GM12878 (cell line): ENCODE measurements around the gene VMP1. TPM values are rescaled to one million over a fixed set of nuclear protein-coding genes. Genes with fewer than 3 reads are reported as not detected.

Experiments used
- ATAC-seq: fragments of 200-7000 bp; cut with Tn5 transposase; 3 replicates; pipeline ENCODE4 v1.9.1; 2020; ENCODE audit warnings: mild to moderate bottlenecking, moderate library complexity
- BruUV-seq: library from RNA; stranded (reverse); fragments of 400-500 nt; replicated peaks from 2 replicates; lab custom pipeline; 2021; lab: Mats Ljungman, UMichigan
- CTCF ChIA-PET: fragments of 300-600 bp; sonication (Branson Sonifier 250); formaldehyde crosslinking; extraction: SDS; loops from one replicate; lab custom pipeline; 2021; ENCODE audit warnings: inconsistent platforms; lab: Yijun Ruan, JAX
- POLR2A ChIA-PET: fragments of 350-600 bp; formaldehyde crosslinking; extraction: SDS; loops from one replicate; lab custom pipeline; 2021; ENCODE audit warnings: inconsistent platforms; lab: Charles Lee
- RAD21 ChIA-PET: fragments of 300-600 bp; sonication (Branson Sonifier 250); formaldehyde crosslinking; loops from one replicate; lab custom pipeline; 2023; ENCODE audit warnings: antibody characterized with exemption; ENCODE audit not compliant: unreplicated experiment; lab: Charles Lee
- SMC1A ChIA-PET: fragments of 300-600 bp; sonication (Branson Sonifier 250); formaldehyde crosslinking; loops from one replicate; lab custom pipeline; 2023; ENCODE audit not compliant: unreplicated experiment, uncharacterized antibody; lab: Charles Lee
- DNase-seq: peaks from one replicate; pipeline ENCODE4 v3.0.0-alpha.2; 2011; ENCODE audit warnings: low read depth, low spot score
- FAIRE-seq: peaks from 3 replicates; lab custom pipeline; 2011; peaks lifted over from hg19 to GRCh38; lab: Jason Lieb, UNC
- H2AFZ ChIP-seq: 2 replicates; pipeline ENCODE4 v1.6.0; 2011; ENCODE audit warnings: low read depth, low read length, control low read depth; ENCODE audit not compliant: control insufficient read depth
- H3K27ac ChIP-seq: 2 replicates; pipeline ENCODE4 v1.5.1; 2011; ENCODE audit warnings: control low read depth; ENCODE audit not compliant: control insufficient read depth, insufficient read depth
- H3K27me3 ChIP-seq, 2 experiments: replicated peaks in 1 of 2; 2 replicates each; pipeline versions ENCODE4 v1.6.0 to v1.6.1; 2011; ENCODE audit warnings: low read length in 1 of 2; ENCODE audit not compliant: control insufficient read depth in 2 of 2, insufficient read depth in 2 of 2
- H3K36me3 ChIP-seq, 2 experiments: 2 replicates each; pipeline ENCODE4 v1.5.1; 2011; ENCODE audit warnings: low read length in 1 of 2; ENCODE audit not compliant: control insufficient read depth in 2 of 2, insufficient read depth in 2 of 2
- H3K4me1 ChIP-seq: 2 replicates; pipeline ENCODE4 v1.6.1; 2011; ENCODE audit warnings: mild to moderate bottlenecking, low read length, moderate library complexity, mixed read lengths; ENCODE audit not compliant: control insufficient read depth, insufficient read depth
- H3K4me2 ChIP-seq: 2 replicates; pipeline ENCODE4 v1.6.0; 2011; ENCODE audit warnings: control low read depth; ENCODE audit not compliant: control insufficient read depth, insufficient read depth
- H3K4me3 ChIP-seq: fragments of 200-600 bp; sonication (generic); 2 replicates; pipeline ENCODE4 v1.5.1; 2016
- H3K79me2 ChIP-seq: 2 replicates; pipeline ENCODE4 v1.6.0; 2011; ENCODE audit warnings: low read length; ENCODE audit not compliant: control insufficient read depth, insufficient read depth
- H3K9ac ChIP-seq: 2 replicates; pipeline ENCODE4 v1.8.0; 2011; ENCODE audit warnings: low read length, control low read depth, mixed read lengths; ENCODE audit not compliant: control insufficient read depth, insufficient read depth
- H3K9me3 ChIP-seq: replicated peaks from 3 replicates; pipeline ENCODE4 v1.5.1; 2011; ENCODE audit warnings: mild to moderate bottlenecking, low read length; ENCODE audit not compliant: control insufficient read depth, insufficient read depth
- H4K20me1 ChIP-seq: 2 replicates; pipeline ENCODE4 v1.6.0; 2011; ENCODE audit not compliant: control insufficient read depth, insufficient read depth
- CHD1 ChIP-seq: IDR thresholded peaks from 2 replicates; pipeline ENCODE4 v1.6.1; 2012; ENCODE audit warnings: low read depth, low read length, improper control_type of control experiment
- E2F4 ChIP-seq: IDR thresholded peaks from 2 replicates; pipeline ENCODE4 v1.6.1; 2012; ENCODE audit warnings: low read depth, low read length, improper control_type of control experiment
- ETV6 ChIP-seq, 2 experiments: fragments of 450-650 bp in 1 of 2; IDR thresholded peaks in 1 of 2; conservative IDR thresholded peaks in 1 of 2; 2 replicates each; pipeline ENCODE4 v1.6.1; 2014; ENCODE audit warnings: antibody characterized with exemption in 1 of 2, borderline replicate concordance in 1 of 2, low read depth in 1 of 2, mild to moderate bottlenecking in 1 of 2, moderate library complexity in 1 of 2
- EZH2 ChIP-seq: IDR thresholded peaks from 2 replicates; pipeline ENCODE4 v1.6.1; 2012; ENCODE audit warnings: low read depth, mild to moderate bottlenecking, control low read depth, inconsistent platforms, low read length, borderline replicate concordance; ENCODE audit not compliant: control insufficient read depth
- MEF2A ChIP-seq: IDR thresholded peaks from 2 replicates; pipeline ENCODE4 v1.6.1; 2011; ENCODE audit warnings: low read depth, mild to moderate bottlenecking, low read length, moderate library complexity; ENCODE audit not compliant: insufficient read depth
- MTA2 ChIP-seq: fragments of 450-650 bp; IDR thresholded peaks from 2 replicates; pipeline ENCODE4 v1.6.1; 2016; ENCODE audit warnings: low read depth, mild to moderate bottlenecking, moderate library complexity
- PML ChIP-seq: IDR thresholded peaks from 2 replicates; pipeline ENCODE4 v1.6.1; 2012; ENCODE audit warnings: low read length, inconsistent platforms
- POLR2A ChIP-seq: IDR thresholded peaks from 2 replicates; pipeline ENCODE4 v1.6.1; 2011; ENCODE audit warnings: low read depth, mild to moderate bottlenecking, low read length
- PRDM15 ChIP-seq: fragments of 450-650 bp; formaldehyde crosslinking; IDR thresholded peaks from 2 replicates; pipeline ENCODE4 v1.4.0; 2020; ENCODE audit warnings: mild to moderate bottlenecking, moderate library complexity
- SP1 ChIP-seq: IDR thresholded peaks from one replicate; pipeline ENCODE4 v1.6.1; 2011; ENCODE audit warnings: low read depth, low read length
- TBL1XR1 ChIP-seq: IDR thresholded peaks from 2 replicates; pipeline ENCODE4 v1.6.1; 2012; ENCODE audit warnings: low read depth, low read length, improper control_type of control experiment
- TCF12 ChIP-seq: IDR thresholded peaks from 2 replicates; pipeline ENCODE4 v1.6.1; 2011; ENCODE audit warnings: low read depth, mild to moderate bottlenecking, low read length
- TCF3 ChIP-seq: IDR thresholded peaks from 2 replicates; pipeline ENCODE4 v1.6.1; 2012; ENCODE audit warnings: low read depth, mild to moderate bottlenecking, low read length, borderline replicate concordance; ENCODE audit not compliant: insufficient read depth
- WGBS: methylation state at CpG from one replicate; pipeline ENCODE4 v1.1.6; 2016; ENCODE audit warnings: low lambda C conversion rate; ENCODE audit not compliant: insufficient replicate concordance, insufficient coverage; ENCODE audit errors: missing lambda C conversion rate; 5-methylcytosine and 5-hydroxymethylcytosine counted together
- in situ Hi-C: fragments of 300-500 bp; cut with MboI; formaldehyde crosslinking; loops from 9 replicates; pipeline ENCODE4 v1.14.3; 2018; ENCODE audit warnings: mixed read lengths
- intact Hi-C: fragments of 100-400 bp; cut with micrococcal nuclease; formaldehyde crosslinking; loops from one replicate; pipeline ENCODE4 v1.14.2; 2022; ENCODE audit not compliant: unreplicated experiment
- polyA plus RNA-seq, 11 experiments: library from polyadenylated mRNA; depleted of rRNA in 4 of 11; unstranded in 6 of 11; stranded (reverse) in 5 of 11; fragments of >200 nt; fragmentation: Nextera tagmentation in 4 of 11; fragmentation: Illumina TruSeq in 1 of 11; extraction: Ambion mirVana in 4 of 11; extraction: Trizol in 1 of 11; gene quantifications; 1 replicate in 1 of 11; 2 replicates in 10 of 11; pipeline versions ENCODE4 v1.2.1 to v1.2.3, GENCODE V29; 2011 to 2016; ENCODE audit warnings: inconsistent platforms in 2 of 11, missing spikeins in 2 of 11, low read depth in 1 of 11
- total RNA-seq, 4 experiments: library from RNA; depleted of rRNA in 3 of 4; stranded (reverse); fragments of >200 nt in 3 of 4; fragmentation: Illumina TruSeq in 1 of 4; extraction: Trizol in 1 of 4; gene quantifications; 2 replicates each; pipeline versions ENCODE4 v1.2.1 to v1.2.3, GENCODE V29; 2013 to 2021
- TF ChIP-seq, protein P1 (sequence below): fragments of 450-650 bp; IDR thresholded peaks from 2 replicates; pipeline ENCODE4 v1.6.1; 2014; ENCODE audit warnings: mild to moderate bottlenecking
- TF ChIP-seq, protein P2 (sequence below): IDR thresholded peaks from 2 replicates; pipeline ENCODE4 v1.6.1; 2011; ENCODE audit warnings: low read depth, mild to moderate bottlenecking, low read length, moderate library complexity, borderline replicate concordance; ENCODE audit errors: extremely low read depth

VMP1 gene
- total and polyA plus RNA-seq, 10 of the 15 experiments (the other 5 are each of a cell fraction or from before 2014, with no cell fraction given): 88.4 to 199 (median 132) TPM

- Histone ChIP-seq H3K4me1 (peaks cover 55% of the 10 kb centered on the region), H3K4me3 (peak overlapping the region; percentile 28; the same call in 1 of the 2 replicates), H2AFZ (no peak overlapping the region), H3K27ac (peak overlapping the region; percentile 68), H4K20me1 (no peaks in the 10 kb centered on the region), H3K36me3 (peaks cover 0 to 3% of the 10 kb centered on the region in 2 experiments; a peak in 2 of 4 replicates), H3K27me3 (no peaks in the 10 kb centered on the region), H3K9me3 (no peaks in the 10 kb centered on the region; the same call in 2 of the 3 replicates), H3K9ac (peak overlapping the region; percentile 7; the same call in 1 of the 2 replicates), H3K4me2 (peak overlapping the region; percentile 30), H3K79me2 (peaks cover 20% of the 10 kb centered on the region)
- ChIA-PET RAD21 (interaction anchor here (1.4 to 8.4 kb wide), 6 partner anchors 8 to 92 kb away, joined by 3 to 149 read pairs (median 26); no protein-coding TSS in a partner anchor), SMC1A (interaction anchor here (0.6 to 12.6 kb wide), 11 partner anchors 8 to 303 kb away, joined by 3 to 143 read pairs (median 4); no protein-coding TSS in a partner anchor), CTCF (interaction anchor here (0.6 to 2.6 kb wide), 7 partner anchors 8 to 108 kb away, joined by 3 to 12 read pairs (median 3); no protein-coding TSS in a partner anchor), POLR2A (interaction anchor here (0.6 to 13.3 kb wide), 14 partner anchors 8 to 227 kb away, joined by 3 to 332 read pairs (median 4); no protein-coding TSS in a partner anchor)
- whole genome bisulfite sequencing: 3% methylated on average over 3 of the region's 3 CpGs
- ATAC-seq (peak; percentile 6), DNase-seq (no peak), FAIRE-seq (no peak)
- in situ Hi-C loops: no loop called here
- TSS peak; percentile 87 for BruUV-seq
- intact Hi-C loops: loop anchor here (1.0 to 2.0 kb wide), 2 partner anchors 59 to 93 kb away; no protein-coding TSS in a partner anchor
- TF ChIP-seq TBL1XR1 (no peak), ETV6 (conservative IDR thresholded peaks at IDR 0.05 in 1 of 2, IDR thresholded peaks at IDR 0.05 in 1 of 2; ENCODE audit: borderline replicate concordance in 1 of 2, low read depth in 1 of 2) (peak in 1 of 2 experiments; percentile 99; a peak in 2 of 4 replicates), PML (peak; percentile 66), EZH2 (no peak), TCF12 (peak; percentile 23; the same call in 1 of the 2 replicates), SP1 (no peak), E2F4 (no peak), MEF2A (0 out of 2 replicates have a peak, but pooled peaks have one; percentile 27), TCF3 (peak; percentile 50; the same call in 1 of the 2 replicates), CHD1 (0 out of 2 replicates have a peak, but pooled peaks have one; percentile 22), PRDM15 (no peak), MTA2 (no peak), POLR2A (0 out of 2 replicates have a peak, but pooled peaks have one; percentile 20)
- TF ChIP-seq, protein P1, sequence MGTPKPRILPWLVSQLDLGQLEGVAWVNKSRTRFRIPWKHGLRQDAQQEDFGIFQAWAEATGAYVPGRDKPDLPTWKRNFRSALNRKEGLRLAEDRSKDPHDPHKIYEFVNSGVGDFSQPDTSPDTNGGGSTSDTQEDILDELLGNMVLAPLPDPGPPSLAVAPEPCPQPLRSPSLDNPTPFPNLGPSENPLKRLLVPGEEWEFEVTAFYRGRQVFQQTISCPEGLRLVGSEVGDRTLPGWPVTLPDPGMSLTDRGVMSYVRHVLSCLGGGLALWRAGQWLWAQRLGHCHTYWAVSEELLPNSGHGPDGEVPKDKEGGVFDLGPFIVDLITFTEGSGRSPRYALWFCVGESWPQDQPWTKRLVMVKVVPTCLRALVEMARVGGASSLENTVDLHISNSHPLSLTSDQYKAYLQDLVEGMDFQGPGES: no peak
- TF ChIP-seq, protein P2, sequence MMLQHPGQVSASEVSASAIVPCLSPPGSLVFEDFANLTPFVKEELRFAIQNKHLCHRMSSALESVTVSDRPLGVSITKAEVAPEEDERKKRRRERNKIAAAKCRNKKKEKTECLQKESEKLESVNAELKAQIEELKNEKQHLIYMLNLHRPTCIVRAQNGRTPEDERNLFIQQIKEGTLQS: no peak
These were observed 138.3 kb downstream of the VMP1 start for GRCh38 chr17:59845595-59846393.
